ENCODE data around the gene RACGAP1.

Gene RACGAP1, protein sequence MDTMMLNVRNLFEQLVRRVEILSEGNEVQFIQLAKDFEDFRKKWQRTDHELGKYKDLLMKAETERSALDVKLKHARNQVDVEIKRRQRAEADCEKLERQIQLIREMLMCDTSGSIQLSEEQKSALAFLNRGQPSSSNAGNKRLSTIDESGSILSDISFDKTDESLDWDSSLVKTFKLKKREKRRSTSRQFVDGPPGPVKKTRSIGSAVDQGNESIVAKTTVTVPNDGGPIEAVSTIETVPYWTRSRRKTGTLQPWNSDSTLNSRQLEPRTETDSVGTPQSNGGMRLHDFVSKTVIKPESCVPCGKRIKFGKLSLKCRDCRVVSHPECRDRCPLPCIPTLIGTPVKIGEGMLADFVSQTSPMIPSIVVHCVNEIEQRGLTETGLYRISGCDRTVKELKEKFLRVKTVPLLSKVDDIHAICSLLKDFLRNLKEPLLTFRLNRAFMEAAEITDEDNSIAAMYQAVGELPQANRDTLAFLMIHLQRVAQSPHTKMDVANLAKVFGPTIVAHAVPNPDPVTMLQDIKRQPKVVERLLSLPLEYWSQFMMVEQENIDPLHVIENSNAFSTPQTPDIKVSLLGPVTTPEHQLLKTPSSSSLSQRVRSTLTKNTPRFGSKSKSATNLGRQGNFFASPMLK

DNA sequence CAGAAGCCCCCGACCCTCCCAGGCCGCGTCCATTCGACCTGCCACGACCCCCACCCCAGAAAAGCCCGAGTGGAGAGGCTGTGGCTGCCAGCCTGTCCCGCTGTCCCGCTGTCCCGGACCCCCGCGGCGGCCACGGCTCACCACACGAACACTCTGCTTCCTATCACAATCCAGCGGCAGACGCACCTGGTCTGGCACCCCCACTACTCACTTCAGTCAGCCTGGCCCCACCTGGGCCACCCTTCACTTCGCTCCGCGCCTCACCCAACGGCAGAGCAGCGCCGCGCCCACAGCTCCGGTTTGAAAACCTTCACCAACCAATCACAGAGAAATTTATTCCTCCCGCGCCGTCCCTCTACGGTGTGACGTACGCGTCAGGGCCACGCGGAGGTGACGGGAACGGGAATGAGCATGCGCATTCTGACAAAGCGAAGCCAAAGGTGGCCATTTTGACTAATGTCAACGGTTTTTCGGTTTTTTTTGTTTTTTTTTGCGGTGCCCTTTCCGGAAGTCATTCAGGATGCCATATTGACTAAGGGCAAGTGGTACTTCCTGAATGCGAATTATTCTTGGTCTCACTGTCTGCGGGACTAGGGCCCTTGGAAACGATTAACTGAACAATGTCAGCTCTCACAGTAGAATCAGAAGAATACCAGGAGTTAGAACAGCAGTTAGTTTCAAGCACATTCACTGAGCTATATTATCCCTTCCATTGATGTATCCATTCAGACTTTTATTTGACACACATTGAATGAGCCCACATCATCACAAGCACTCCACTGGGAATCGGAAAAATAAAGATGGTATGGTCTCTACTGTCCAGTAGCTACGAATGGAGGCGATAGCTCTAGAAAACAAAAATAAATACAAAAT is at the start of gene RACGAP1:
TSS of gene RACGAP1 (minus strand) at position 308 of the 873 bp plus-strand sequence. CDS start 8,779 bp downstream, outside the sequence.
- FAIRE-seq, result peak; percentile 99

DNA sequence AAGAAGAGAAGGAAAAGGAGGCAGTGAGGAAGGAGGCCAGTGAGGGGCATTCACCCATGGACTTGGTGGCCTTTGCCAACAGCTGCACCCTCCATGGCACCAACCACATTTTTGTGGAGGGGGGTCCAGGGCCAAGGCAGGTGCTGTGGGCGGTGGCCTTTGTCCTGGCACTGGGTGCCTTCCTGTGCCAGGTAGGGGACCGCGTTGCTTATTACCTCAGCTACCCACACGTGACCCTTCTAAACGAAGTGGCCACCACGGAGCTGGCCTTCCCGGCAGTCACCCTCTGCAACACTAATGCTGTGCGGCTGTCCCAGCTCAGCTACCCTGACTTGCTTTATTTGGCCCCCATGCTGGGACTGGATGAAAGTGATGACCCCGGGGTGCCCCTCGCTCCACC is 48.4 kb upstream of the RACGAP1 start:
- no peak for FAIRE-seq

DNA sequence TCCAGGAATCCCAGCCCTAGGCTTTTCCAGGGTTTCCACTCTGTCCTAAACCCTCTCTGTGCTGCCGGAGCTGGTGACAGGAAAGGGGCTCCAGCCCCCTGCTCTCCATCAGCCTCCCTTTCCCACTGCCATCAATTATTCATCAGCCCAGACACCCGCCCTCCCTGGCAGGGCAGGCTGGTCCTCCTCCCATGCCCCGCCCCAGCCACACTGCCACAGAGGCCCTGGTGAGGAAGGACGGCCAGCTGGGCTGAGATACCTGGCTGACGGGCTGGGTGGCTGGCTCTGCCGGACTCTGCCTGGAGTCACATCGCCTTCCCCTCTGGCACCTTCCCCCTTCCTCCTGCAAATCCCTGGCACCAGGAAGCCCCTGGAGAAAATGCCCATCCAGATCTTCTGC is 47.9 kb upstream of the RACGAP1 start:
- FAIRE-seq, result no peak

DNA sequence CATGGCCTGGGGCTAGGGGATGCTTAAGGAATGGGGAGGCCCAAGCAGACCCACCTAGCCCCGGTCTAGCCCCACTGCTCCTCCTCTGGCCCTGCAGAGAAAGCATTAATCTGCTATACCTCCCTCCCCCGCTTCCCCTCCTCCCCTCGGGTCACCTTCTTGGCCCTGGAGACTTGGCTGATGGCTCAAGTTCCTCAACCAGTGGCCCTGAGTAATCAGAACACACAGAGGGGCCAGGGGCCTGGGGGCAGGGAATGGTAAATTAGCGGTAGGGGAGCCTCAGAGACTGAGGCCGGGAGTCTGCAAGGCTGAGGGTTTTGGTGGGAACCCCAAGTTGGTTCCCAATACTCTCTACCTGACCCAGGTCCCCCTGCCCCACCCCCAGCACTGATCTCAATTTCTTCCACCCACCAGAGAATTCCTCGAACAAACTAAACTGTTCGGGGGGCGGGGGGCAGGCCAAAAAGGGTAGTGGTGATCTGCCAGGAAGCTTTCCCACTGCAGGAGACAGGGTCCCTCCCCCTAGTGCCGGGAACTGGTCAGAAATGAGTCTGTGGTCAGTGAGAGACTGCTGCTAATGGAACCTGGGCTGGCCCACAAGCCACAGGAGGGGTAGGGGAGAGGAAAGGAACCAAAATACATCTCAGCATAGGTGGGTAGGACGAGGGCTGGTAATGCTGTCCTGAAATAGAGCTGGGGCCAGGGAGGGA is 47.1 kb upstream of the RACGAP1 start:
- no peak for FAIRE-seq

DNA sequence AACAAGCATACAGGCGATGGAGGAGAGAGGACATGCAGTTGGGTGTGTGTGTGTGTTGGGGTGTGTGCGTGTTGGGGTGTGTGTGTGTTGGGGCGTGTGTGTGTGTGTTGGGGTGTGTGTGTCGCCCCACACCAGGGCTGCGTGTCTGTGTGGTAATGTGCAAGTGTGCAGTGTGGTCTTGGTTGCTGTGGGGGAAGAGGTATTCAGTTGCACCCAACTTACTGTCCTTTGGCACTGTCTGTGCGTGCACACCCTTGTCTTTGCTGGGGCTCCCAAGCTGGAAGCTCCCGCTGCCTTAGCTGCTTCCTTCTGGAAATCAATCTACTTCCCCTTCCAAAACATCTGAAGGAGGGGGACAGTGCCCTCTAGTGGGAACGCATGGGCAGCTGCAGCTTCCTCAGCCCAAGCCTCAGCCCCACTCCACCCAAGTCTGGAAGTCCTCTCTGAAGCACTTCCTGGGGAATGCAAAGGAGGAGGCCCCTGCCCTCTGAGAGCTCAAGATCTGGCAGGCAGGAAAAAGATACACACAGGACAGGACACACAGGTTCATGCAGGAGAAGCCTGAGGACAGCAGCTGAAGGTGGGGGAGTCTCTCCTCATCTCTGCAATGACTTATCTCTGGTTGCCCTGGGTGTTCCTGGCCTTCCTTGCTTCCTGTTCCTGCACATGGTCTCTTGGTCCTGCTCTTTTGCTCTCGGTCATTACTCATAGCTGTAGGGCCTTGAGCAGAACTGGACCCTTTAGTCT is 45.2 kb upstream of the RACGAP1 start:
- peak; percentile 61 for FAIRE-seq

DNA sequence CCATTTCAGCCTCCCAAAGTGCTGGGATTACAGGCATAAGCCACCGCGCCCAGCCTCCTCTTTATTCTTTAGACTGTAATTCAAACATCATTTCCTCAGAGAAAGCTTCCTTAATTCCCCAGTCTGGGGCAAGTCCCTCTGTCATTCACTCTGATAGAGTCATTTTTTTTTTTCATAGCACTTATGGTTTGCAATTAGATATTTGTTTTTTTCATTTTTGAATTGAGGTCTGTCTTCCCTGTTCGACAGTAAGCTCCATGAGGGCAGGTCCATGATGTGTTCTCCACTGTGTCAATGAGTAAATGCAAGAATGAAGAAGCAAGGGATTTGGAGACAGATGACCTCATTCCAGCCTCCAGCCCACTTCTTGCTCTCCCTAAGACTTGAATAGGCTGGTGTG is 44.2 kb upstream of the RACGAP1 start:
- FAIRE-seq, result no peak

DNA sequence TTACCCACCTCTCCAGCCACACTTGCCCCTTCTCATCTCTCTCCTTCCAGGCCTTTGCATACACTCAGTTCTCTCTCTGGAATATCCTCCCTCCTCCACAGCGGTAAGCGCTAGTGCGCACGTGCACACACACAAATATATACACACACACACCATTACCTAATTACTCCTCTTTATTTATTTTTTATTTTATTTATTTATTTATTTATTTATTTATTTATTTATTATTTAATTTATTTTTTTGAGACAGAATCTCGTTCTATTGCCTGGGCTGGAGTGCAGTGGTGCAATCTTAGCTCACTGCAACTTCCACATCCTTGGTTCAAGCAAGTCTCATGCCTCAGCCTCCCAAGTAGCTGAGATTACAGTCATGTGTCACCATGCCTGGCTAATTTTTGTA is 43.8 kb upstream of the RACGAP1 start:
- no peak for FAIRE-seq

DNA sequence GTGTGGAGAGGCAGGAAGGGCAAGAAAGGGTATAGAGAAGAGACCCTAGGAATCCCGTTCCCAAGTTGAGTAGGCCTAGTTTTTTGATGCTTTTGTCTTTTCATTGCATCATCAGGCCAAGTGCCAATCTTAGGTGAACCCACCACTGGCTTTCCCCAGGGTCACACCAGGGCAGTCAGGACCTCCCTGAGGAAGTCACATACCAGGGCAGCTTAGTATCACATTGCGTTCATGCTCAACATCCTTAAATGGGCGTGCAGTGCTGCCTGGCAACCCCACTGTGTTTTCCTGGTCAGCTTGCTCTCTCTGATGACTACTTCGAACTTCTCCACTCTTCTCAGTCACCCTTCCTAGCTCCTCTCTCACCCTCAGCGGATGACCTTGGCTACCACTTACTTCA is 41.1 kb upstream of the RACGAP1 start:
- FAIRE-seq, result peak; percentile 71

DNA sequence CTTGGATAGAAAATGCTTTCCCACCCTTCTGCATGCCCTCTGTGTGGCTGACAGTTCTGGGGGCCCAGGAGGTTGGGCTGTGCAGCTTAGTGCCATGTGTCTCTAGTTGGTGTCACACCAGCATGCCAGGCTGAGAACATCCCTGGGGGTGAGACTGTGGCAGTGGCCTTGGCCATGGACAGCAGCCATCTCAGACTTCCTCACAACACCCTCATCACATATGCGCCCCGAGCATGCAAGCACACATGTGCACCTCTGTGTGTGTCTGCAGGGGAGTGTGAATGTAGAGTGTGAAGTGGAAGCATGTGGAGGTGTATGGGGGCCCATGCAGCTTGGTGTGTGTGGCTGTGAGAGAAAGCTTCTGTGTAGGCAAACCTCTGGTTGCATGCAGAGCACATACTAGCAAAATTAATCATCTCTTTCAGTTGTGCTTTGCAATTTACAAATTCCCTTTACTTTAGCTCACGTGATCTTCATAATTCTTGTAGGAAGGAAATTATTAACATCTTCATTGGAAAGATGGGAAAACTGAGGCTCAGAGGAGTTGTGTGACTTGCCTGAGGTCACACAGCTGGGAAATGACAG is 40.5 kb upstream of the RACGAP1 start:
- no peak for FAIRE-seq

DNA sequence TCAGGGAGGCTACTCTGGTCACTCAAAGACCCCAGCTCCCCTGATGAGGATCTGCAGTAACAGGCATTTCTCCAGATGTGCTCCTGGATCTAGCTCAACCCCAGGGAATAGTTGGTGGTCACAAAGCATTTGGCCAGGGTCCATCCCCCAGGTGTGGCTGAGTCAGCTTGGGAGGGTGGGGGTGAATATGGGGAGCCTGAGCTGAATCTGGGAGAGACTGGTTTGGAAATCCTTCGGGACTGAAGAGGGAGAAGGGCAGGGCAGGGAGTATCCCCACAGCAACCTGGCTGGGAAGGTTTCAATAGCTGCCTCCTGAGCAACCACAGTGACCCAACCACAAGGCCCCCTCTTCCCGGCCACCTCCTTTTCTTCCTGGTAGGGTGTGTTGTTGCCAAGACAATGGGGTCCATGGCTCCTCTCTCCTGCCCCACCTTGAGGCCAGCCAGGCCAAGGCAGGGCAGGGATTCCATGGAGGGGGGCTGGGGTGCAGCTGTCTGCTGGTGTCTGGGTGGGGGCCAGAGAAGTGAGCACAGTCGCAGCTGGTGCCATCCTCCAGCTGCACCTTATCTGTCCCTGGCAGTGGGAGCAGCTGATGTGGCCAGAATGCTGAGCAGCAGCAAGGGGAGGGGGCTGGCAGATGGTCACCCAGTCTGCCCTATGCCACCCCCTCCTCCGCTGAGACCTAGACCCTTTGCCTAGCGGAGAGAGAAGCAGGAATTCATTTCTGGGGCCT is 37.6 kb upstream of the RACGAP1 start:
- FAIRE-seq, result no peak

DNA sequence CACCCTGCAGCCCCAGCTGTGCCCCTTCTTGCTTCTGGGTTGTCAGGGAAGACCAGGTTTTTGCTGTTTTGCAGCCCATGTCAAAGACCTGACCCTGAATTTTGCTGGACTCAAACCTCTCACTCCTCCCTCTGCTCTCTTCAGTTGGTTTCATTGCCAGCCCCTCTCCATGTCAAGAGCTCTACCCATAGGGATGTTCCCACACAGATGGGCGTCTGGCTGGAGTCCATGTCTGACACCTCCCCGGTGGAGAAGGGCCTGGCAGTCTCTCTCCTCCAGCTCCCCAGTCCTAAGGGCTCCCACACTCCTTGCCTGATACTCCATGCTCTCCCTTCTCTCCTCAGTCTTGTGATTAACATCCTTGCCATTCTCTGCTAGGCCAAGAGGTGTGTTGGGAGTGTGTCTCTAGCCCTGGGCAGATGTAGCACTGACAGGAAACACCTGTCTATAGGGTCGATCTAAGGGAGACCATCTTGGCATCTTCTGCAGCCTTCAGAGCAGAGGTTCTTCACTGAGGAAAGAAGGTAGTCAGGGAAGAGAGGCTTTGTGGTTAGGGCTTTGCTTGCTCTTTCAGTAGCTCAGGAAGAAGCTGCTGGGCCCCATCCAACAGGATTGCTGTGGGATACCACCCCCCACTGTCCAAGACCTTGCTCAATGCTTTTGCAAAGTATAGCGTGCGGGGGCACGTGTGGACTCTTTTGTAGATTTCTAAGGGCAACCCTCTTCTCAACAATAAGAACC is 36.8 kb upstream of the RACGAP1 start:
- no peak for FAIRE-seq

DNA sequence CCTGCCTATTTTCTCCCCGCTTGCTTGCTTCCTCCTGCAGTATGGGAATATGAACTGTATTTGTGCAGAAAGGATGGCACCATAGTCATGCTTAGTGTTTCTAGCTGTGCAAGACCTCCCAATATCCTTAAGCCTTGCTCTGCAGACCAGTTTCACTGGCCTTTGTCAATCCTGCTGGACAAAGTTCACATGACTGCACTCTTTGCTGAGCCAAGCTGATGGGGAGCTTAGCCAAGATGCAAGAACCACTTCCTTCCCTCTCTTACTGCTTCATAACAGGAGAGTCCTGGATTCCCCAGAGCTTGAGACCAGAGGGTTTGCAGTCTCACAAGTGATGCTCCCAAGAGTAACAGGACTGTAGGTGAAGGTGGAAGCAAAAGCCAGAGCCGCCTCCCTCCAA is 35.9 kb upstream of the RACGAP1 start:
- FAIRE-seq, result no peak

DNA sequence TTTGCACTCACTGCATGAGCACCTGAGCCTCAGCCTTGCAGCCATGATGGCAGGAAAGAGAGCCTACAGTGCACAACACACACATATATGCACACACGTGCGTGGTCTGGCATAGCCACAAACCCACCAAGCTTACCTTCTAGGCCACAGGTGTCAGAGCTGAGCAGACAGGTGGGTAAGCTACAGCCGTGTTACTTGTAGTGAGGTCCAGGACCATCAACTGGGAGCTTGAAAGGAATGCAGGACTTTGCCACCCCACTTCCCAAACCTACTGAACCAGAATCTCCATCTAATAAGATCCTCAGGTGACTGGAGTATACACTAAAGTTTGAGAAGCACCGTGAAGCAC is 34.8 kb upstream of the RACGAP1 start:
- FAIRE-seq, result no peak

DNA sequence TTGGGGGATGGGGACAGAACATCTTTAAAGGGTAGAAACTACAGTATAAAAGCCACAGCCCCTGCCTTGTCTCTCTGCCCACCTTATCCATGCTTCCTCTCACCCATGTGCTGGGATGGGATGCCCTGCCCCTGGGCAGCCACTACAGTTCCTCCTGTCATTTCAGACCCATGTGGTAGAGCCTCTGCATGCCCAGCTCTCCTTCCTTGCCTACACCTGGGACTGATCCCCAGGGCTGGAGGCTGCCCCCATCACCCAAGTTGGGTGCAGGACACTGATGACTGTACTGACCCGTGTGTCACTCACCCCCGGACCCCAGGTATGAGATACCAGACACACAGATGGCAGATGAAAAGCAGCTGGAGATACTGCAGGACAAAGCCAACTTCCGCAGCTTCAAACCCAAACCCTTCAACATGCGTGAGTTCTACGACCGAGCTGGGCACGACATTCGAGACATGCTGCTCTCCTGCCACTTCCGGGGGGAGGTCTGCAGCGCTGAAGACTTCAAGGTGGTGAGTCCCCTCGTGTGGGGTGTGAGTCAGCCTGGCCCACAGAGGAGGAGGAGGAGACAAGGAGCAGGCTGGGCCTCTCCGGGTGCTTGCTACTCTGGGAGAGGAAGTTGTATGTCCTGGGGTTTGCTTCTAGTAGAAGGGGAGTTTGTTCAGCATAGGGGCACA is 34.3 kb upstream of the RACGAP1 start:
- FAIRE-seq, result no peak

DNA sequence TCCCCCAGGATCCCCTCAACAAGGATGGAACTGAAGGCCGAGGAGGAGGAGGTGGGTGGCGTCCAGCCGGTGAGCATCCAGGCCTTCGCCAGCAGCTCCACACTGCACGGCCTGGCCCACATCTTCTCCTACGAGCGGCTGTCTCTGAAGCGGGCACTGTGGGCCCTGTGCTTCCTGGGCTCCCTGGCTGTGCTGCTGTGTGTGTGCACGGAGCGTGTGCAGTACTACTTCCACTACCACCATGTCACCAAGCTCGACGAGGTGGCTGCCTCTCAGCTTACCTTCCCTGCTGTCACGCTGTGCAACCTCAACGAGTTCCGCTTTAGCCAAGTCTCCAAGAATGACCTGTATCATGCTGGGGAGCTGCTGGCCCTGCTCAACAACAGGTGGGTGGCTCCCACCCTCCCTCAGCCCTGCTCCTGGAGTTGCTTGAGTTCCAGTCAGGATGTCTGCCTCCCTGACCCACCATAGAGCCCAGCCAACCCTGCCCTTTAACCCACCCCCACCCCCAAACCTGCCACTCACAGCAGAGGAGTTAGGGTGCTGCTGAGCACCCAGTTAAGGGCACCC is 33.5 kb upstream of the RACGAP1 start:
- FAIRE-seq, result no peak

DNA sequence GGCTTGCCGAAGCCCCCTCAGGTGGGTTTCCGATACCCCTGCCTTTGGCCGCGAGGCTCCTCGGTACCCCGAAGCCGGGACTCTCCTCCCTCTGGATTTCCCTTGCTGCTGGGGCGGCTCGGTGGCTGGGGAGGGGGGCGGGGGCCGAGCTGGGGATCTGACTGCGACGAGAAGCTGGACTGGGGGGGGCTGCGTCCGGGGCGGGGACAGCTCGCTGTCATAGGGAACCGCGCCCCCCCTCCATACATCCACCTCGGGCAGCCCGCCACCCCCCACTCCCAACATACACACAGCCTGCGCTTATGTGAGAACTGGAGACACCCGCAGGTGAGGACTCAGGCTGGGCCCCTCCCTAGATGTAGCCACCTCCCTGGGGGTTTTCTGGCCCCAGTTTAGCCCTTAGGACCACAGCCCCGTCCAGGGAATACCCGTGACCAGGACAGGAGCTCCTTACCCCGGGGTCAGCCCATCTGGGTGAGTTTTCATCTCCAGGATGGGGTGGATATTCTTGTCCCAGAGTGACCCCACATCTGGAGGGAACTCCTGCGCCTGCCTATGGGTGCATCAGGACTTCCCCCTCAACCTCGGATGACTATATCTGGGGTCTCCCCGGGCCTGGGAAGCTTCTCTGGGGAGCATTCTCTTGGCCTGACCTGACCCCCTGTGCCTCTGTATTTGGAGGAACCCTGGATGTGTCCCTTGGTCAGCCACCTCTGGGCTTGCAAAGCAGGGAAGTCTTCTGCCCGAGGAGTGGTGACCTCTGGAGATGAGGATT is 32.8 kb upstream of the RACGAP1 start:
- no peak for FAIRE-seq

DNA sequence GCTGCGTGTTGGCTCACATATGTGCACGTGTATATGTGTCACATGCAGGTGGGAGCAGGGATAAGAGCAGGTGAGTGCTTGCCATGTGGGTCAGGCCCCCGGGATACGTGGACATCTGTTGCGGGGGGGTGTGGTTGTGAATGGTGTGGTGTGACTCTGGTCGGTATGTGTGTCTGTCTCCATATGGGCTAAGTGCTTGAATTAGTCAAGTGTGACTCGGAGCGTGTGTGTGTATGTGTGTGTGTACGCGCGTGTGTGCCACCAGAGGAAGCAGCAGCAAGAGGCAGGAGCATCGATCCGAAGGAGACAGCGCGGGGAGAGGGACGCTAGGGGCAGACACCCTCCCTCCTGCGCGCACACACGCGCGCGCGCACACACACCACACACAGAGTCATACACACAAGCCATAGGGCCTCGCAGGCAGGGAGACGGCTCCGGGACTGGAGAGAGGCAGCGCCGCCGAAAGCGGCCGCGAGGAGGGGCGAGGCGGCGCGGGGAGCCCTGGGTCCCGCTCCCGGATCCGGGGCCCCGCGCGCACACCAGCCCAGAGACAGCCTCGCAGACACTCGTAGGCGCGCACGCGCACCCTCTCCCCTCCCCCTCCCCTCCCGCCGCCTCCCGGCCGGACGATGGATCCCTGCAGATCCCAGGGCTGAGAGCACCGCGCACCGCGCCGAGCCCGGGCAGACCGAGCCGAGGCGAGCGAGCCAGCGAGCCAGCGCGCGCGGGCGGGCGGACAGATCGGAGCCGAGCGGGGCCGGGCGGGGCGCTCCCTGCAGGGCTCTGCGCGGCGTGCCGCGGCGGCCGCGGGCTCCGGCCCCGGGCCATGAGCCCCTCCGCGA is 31.9 kb upstream of the RACGAP1 start, which contains the start of gene ASIC1:
TSS of gene ASIC1 (plus strand) at position 597 of the 842 bp plus-strand sequence. CDS start 1,171 bp downstream, outside the sequence.
- FAIRE-seq, result no peak

DNA sequence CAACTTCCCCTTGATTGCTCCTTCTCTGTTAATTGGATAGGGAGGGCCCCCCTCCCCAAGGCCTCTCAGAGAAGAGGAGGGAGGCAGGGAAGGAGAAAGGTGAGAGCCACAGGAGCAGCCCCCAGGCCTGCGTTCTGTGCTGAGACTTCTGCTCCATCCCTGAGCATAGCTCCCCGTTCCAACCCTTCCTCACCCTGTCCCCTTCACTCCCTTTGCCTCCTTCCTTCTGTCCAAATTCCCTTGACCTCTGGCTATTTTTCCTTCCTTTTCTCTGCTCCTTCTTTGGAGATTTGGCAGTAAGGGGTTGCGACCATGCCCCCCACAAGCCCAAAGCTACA is 31.3 kb upstream of the RACGAP1 start:
- no peak for FAIRE-seq

All from G401.6 (cell line).